NCI-H446 (cell line): ENCODE results near the gene CACNA1C.

Experiments used
- DNase-seq, 2 experiments: peaks; one replicate each; lab custom pipeline; 2025; lab: John Stamatoyannopoulos, UW

CACNA1C gene

GRCh38 chr12:2256915-2257314 is 204.1 kb downstream of the CACNA1C start:
- DNase-seq: no peak

GRCh38 chr12:2258025-2258424 is 205.2 kb downstream of the CACNA1C start:
- no peak for DNase-seq

DNA sequence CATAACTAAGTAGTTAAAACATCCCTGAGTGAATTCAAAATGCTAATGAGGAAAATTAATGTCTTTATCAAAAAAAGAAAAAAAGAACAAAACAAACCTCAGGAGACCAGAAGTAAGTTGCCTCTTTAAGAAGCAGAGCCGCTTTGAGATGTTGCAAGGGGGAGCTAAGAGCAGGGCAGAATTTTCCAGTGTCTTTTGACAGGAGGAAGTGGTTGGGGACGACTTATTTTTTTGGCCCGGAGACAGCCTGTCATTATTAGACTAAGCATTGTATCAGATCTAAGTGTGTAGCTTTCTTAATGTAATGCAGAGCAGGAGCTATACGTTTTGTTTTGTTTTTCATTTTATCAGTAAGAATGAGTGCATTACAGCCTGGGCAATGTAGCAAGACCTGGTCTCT is 206.6 kb downstream of the CACNA1C start:
- DNase-seq: no peak

- no peak for DNase-seq
Observed at GRCh38 chr12:2260441-2260840, 207.7 kb downstream of the CACNA1C start.

DNA sequence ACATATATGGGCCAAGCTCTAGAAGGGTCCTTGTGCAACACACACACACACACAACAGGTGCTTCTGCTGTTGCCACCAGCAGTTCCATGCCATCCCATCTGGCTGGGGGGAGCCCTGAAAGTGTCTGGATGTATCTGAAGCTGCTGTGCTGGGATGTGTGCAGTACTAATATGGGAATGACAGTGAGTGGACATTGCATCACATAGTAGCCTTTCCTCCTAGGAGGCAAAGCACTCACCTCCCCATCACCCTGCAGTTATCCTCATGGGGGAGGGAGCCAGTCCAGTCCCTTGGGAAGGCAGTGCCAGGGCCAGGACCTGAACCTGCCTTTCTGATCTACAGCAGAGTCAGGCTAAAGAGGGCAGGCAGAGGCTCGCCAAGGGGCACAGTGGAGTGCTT is 208.9 kb downstream of the CACNA1C start:
- DNase-seq: no peak

DNA sequence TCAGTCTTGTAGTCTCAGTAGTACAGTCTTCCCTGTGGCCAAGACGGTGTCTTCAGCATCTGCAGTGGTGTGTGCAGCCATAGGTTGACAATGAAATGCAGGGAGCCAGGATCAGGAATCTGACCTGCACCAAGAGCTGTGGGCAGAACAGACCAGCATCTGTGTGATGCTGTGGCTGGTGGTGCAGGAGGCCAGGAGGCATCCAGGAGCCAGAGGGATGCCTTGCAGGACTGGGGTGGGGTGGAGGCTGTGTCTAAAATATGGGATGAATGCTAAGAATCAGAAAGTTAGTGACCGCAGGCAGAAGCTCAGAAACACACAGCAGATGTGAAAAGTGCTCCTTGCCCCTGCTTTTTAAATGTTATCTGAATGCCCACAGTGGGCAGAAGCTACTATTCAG is 209.7 kb downstream of the CACNA1C start:
- no peak for DNase-seq

DNA sequence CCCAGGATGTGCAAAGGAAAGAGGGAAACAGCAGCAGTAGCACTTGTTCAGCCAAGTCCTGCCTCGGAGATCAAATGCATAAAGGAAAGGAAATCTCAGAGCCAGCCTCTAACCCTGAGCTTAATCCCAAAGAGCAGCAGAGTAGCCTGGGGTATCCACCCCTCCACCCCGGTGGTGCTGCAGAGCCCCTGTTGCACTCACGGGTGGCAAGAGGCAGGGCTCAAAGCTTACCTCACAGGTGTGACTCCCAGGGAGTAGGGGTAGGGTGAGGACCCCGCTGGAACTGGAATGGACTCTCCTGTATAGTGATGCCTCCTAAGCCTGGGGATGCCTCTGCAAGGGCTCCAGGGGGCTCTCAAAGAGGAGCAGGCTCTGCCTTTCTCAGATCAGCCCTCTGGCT is 211.1 kb downstream of the CACNA1C start:
- no peak for DNase-seq

DNA sequence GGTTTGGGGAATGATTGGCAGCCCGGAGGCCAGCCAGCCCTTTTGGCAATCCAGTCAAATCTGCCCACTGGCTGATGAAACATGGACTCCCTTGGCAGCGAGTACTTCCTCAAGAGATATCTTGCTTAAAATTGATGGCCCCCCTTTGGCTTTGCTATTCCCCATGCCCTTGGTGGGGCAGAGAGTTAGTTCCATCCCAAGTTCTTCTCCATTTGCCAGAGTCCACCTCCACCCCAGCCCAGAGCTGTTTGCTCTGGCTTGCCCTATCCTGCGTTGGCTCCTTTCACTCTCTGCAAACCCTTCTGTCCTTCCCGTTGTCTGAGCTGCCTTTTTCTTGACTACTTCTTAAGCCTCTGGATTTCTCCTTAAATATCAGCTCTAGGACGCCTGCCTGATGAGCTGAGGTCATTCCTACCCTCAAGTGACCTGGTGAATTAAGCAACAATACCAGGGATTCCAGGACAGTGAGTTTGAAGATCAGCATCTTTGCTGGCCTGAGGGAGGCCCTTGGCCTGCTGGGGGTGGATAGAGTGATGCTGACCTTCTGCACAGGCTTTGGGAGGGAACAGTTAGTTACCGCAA is 212.0 kb downstream of the CACNA1C start:
- no peak for DNase-seq

DNA sequence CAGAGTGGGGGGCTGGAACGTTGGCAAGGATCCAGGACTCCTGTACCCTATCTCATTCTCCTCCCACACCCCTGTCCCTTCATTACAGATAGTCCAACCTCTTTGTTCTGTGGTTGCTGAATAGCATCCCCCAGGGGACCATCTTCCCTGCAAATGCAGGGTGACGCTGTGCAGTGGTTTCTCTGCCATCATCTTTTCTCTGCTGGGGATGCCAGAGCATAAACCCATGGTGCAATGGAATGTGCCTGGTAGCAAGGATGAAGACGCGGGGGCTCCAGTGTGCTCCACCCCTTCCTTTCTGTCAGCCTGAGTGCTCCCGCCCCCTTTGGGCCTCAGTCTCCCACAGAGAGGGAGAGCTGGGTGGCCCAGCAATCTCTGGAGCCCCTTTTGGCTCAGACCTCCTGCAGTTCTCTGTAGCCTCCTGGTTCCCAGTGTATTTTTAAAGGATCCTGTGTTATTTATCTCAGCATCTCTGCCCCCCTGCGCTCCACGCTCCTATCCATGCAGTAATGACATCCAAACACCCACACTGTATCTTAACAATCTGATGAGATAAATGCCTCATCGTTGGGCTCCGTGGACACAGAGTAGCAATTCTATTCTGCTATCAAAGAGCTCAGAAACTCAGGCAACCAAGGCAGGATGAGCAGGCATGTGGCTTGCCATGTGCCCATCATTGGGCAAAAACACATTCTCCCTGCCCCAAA is 212.8 kb downstream of the CACNA1C start:
- no peak for DNase-seq

- no peak for DNase-seq
Observed at GRCh38 chr12:2266666-2267620, 214.2 kb downstream of the CACNA1C start.

- DNase-seq: peak; percentile 34 to 70
Observed at GRCh38 chr12:2267703-2268470, 215.1 kb downstream of the CACNA1C start.

DNA sequence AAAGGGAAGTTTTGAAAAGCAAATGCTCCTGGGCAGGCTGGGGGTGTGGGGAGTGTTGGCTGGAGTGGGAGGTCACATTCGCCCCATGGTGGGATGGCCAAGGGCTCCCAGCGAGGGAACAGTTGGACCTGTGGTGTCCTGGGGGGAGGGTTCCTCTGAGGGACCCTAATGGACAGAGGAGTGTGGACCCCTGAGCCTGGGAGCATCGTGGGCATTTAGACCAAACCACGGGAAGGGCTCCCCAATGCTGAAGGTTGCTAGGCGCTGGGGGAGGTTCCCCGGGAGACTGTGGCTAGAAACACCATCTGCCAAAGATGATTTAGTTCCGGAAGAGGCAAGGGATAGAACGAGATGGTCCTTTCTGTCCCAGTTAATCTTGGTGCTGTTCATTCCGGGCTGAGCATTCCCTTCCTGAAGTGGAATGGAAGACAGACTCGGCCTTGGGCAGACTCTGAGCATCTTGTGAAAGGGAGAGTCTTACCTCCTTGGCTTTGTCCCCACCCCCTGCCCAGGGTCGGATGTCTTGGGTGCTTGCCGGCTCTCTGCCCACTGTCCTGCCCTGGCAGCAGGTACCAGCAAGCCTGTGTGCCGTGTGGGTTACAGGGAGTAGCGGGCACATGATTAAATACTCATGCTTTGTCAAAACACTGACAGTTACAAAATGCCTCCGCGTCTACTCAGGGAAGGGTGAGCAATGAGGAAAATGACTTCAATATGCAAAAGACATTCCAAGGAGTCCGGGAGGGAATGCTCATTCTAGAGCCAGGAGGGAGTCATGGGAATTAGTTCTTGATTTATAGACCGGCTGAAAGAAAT is 215.9 kb downstream of the CACNA1C start:
- no peak for DNase-seq

- no peak for DNase-seq
Observed at GRCh38 chr12:2270846-2271245, 218.1 kb downstream of the CACNA1C start.

DNA sequence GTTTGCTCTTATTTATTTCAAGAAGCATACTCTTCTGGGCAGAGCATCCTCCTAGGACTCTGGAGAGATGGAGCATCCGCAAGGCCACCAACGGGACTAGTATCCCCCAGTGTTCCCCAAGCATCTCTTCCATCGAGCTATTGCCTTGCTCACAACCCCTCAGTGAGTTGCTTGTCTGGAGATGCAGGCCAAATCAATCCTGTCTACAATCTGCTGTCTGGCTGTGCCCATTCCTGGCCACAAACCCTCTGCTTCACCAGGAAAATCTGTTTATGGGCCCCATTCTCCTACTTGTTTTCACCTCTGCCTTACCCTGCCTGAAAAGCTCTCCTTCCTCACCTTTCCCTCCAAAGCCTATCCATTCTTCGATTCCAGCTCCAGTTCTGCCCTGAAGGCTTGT is 219.2 kb downstream of the CACNA1C start:
- DNase-seq: no peak

DNA sequence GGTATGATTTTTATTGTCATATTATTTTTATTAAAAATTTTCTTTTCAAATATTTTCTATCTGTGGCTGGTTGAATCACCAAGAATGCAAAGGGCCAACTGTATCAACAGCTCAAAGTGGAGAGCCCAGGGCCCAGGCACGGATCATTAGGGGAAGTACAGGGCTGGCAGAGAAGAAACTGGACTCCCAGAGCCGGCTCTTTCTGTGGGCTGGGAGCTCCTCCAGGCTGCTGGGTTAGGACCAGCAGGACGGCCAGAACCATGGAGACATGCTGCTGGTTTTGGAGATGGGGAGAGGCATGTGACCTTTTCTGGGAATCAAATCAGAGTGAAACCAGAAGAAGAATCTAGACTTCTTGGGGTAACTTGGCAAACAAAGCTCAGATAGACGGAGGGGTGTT is 220.5 kb downstream of the CACNA1C start:
- no peak for DNase-seq

DNA sequence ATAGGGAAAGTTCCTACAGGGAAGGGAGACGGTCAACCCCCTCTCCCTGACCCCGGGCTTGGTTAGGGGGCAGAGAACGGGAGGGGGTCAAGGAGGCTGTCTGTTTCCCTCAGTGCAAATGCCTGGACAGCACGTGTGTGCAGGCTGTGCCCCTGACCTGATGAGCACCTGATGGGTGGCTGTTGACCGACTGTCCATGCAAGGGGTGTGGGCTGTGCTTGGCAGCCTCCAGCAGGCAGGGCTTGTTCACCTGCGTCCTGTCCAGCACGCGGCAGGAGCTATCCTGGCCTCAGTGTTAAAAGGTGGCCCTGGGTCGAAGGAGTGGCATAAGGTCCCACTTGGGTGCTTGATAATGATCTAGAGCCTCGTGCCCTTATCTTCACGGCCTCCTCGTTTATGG is 221.0 kb downstream of the CACNA1C start:
- no peak for DNase-seq

DNA sequence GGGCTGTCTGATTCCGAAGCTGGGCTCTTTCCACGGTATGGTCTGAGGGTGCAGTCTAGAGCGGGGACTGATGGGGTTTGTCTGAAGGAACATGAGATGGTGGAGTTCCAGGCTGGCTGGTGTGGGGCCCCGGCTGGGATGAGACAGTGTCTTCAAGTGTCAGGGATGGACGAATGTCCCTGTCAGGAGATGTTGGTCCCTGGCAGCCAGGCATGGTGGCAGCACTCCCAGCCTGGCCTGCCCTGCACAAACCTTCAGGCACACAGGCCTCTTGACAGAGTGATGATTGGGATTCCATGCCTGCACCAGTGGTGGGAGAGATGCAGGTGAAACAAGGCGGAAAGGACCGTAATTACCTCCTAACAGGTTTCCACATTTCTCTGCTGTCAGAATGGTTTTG is 221.9 kb downstream of the CACNA1C start:
- DNase-seq: no peak

GRCh38 chr12:2276288-2277033 is 223.7 kb downstream of the CACNA1C start:
- no peak for DNase-seq

GRCh38 chr12:2277492-2278155 is 224.8 kb downstream of the CACNA1C start:
- no peak for DNase-seq

DNA sequence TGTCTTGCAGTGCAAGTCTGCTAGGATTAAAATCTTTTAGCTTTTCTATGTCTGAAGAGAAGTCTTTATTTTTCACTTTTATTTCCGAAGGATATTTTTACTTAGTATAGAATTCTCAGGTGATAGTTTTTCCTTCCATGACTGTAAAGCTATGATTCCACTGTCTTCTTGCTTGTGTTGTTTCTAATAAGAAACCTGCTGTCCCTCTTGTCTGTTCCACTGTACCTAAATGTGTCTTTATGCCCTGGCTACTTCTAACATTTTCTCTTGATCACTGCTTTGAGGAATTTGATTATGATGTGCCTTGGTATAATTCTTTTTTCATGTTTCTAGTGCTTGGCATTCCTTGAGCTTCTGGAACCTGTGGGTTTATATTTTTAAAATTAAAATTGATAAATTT is 228.7 kb downstream of the CACNA1C start:
- no peak for DNase-seq
